Esophagus muscularis mucosa (tissue), 4 donors: ENCODE data around the gene ZNF446. TPM values are rescaled to one million over a fixed set of nuclear protein-coding genes. Genes with fewer than 3 reads are reported as not detected.

Source experiments
- DNase-seq: peaks from one replicate; pipeline ENCODE4 v3.0.0-alpha.2; 2017; ENCODE audit errors: extremely low spot score
- H3K27ac ChIP-seq, 4 donors: fragments of 200-600 bp; sonication (generic); replicated peaks in 1 of 4; 1 replicate in 3 of 4; 2 replicates in 1 of 4; pipeline ENCODE4 v1.5.1; 2016 to 2019; ENCODE audit warnings: mild to moderate bottlenecking in 1 of 4
- H3K27me3 ChIP-seq, 4 donors: fragments of 200-600 bp; sonication (generic); one replicate each; pipeline versions ENCODE4 v1.5.1 to v1.6.0; 2016 to 2019
- H3K36me3 ChIP-seq, 4 donors: fragments of 200-600 bp; sonication (generic); one replicate each; pipeline ENCODE4 v1.5.1; 2016 to 2019
- H3K4me1 ChIP-seq, 4 donors: fragments of 200-600 bp; sonication (generic); one replicate each; pipeline ENCODE4 v1.5.1; 2016 to 2019
- H3K4me3 ChIP-seq, 4 donors: fragments of 200-600 bp; sonication (generic); 1 replicate in 2 of 4; 2 replicates in 2 of 4; pipeline ENCODE4 v1.5.1; 2016 to 2019; ENCODE audit warnings: mild to moderate bottlenecking in 4 of 4, moderate library complexity in 1 of 4
- H3K9me3 ChIP-seq, 4 donors: fragments of 200-600 bp; sonication (generic); 1 replicate in 3 of 4; 2 replicates in 1 of 4; pipeline ENCODE4 v1.5.1; 2016 to 2019
- CTCF ChIP-seq, 3 experiments: fragments of 200-600 bp in 2 of 3; fragments of 450-650 bp in 1 of 3; sonication (generic) in 2 of 3; IDR thresholded peaks; one replicate each; pipeline ENCODE4 v1.5.1; 2017 to 2019; ENCODE audit warnings: antibody characterized with exemption in 3 of 3, mild to moderate bottlenecking in 2 of 3, moderate library complexity in 1 of 3
- EP300 ChIP-seq: sonication (generic); formaldehyde crosslinking; IDR thresholded peaks from one replicate; pipeline ENCODE4 v1.6.1; 2017; ENCODE audit warnings: antibody characterized with exemption
- POLR2A ChIP-seq: fragments of 450-650 bp; IDR thresholded peaks from one replicate; pipeline ENCODE4 v1.6.1; 2017; ENCODE audit warnings: antibody characterized with exemption, moderate library complexity, mild to moderate bottlenecking, low read depth
- POLR2AphosphoS5 ChIP-seq, 2 donors: sonication (generic); formaldehyde crosslinking; IDR thresholded peaks; one replicate each; pipeline ENCODE4 v1.6.1; 2017; ENCODE audit warnings: antibody characterized with exemption in 2 of 2
- WGBS: methylation state at CpG from one replicate; pipeline ENCODE4 v1.1.5; 2018; 5-methylcytosine and 5-hydroxymethylcytosine counted together
- intact Hi-C: fragments of 100-400 bp; cut with DNase I; formaldehyde crosslinking; loops from one replicate; pipeline ENCODE4 v1.15.1; 2023
- total RNA-seq, 4 donors: library from RNA; depleted of rRNA; stranded (reverse); fragments of >200 nt; gene quantifications; one replicate each; pipeline versions ENCODE4 v1.1.0 to v1.2.1, GENCODE V29; 2016

ZNF446 gene
- total RNA-seq, 4 donors from 2014 or later: 13.7 to 20.4 (median 17.0) TPM

GRCh38 chr19:58451358-58452101, 24.6 kb upstream of the ZNF446 start, which contains the start of gene ZNF324B:
TSS of gene ZNF324B (plus strand) at chr19:58451622. CDS start at chr19:58453702, 2,080 bp downstream.
- no CpG with 5 or more reads among the region's 79 CpGs for WGBS
- peaks cover 0 to 29% (median 0%) of the 10 kb centered on the region in 4 donors for H3K27me3 ChIP-seq
- H3K4me1 ChIP-seq: peaks cover 8 to 22% (median 18%) of the 10 kb centered on the region in 4 donors
- H3K36me3 ChIP-seq: peaks cover 6 to 32% (median 25%) of the 10 kb centered on the region in 4 donors
- peak within 1 kb of the TSS; percentile 87 to 93 (median 88) for H3K4me3 ChIP-seq
- TF ChIP-seq CTCF (IDR thresholded peaks at IDR 0.05) (no peak), POLR2A (no peak), EP300 (no peak), POLR2AphosphoS5 (IDR thresholded peaks at IDR 0.05) (peak; percentile 87 to 92)
- intact Hi-C loops: no loop called here
- H3K9me3 ChIP-seq: no peaks in the 10 kb centered on the region
- H3K27ac ChIP-seq: peak within 1 kb of the TSS; percentile 69 to 83 (median 78)
- DNase-seq: peak; percentile 98

DNA sequence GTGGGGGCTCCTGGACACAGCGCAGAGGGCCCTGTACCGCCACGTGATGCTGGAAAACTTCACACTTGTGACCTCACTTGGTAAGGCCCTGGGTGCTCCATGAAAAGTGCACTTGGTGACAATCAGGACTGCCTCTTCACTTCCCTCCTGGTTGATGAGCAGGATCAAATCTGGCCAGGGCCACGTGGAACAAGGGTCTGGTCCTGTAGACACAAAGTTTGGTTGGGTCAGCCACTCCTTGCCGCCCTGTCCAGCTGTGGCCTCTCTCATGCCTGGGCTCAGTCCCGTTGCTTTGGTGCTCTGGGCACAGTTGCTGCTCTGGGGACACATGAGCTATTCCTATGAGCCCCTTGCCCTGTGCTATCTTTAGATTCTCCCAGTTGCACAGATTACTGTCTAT, 22.4 kb upstream of the ZNF446 start:
- 95% methylated on average over 5 of the region's 6 CpGs for WGBS
- no peak for TF ChIP-seq EP300
- TF ChIP-seq POLR2A: no peak
- no peak for TF ChIP-seq POLR2AphosphoS5 (IDR thresholded peaks at IDR 0.05)
- no peak for TF ChIP-seq CTCF (IDR thresholded peaks at IDR 0.05)
- intact Hi-C loops: no loop called here
- Histone ChIP-seq H3K4me3 (no peak overlapping the region), H3K36me3 (peaks cover 7 to 50% (median 35%) of the 10 kb centered on the region in 4 donors), H3K4me1 (peaks cover 8 to 22% (median 18%) of the 10 kb centered on the region in 4 donors), H3K27ac (no peak overlapping the region), H3K27me3 (peaks cover 0 to 10% (median 0%) of the 10 kb centered on the region in 4 donors), H3K9me3 (no peaks in the 10 kb centered on the region)
- no peak for DNase-seq

DNA sequence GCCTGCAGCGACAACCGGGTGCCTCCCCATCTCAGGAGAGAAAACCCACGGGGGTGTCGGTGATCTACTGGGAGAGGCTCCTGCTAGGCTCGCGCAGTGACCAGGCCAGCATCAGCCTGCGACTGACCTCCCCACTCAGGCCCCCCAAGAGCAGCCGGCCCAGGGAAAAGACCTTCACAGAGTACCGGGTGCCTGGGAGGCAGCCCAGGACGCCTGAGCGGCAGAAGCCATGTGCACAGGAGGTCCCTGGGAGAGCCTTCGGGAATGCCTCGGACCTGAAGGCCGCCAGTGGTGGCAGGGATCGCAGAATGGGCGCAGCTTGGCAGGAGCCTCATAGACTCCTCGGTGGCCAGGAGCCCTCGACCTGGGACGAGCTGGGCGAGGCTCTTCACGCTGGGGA, 20.8 kb upstream of the ZNF446 start:
- 93% methylated on average over 18 of the region's 21 CpGs for WGBS
- H3K9me3 ChIP-seq: no peaks in the 10 kb centered on the region
- H3K4me3 ChIP-seq: no peak overlapping the region
- H3K36me3 ChIP-seq: peaks cover 7 to 61% (median 35%) of the 10 kb centered on the region in 4 donors
- no peaks in the 10 kb centered on the region for H3K27me3 ChIP-seq
- DNase-seq: no peak
- H3K27ac ChIP-seq: no peak overlapping the region
- intact Hi-C loops: no loop called here
- TF ChIP-seq POLR2AphosphoS5 (IDR thresholded peaks at IDR 0.05) (no peak), POLR2A (no peak), EP300 (no peak), CTCF (IDR thresholded peaks at IDR 0.05) (no peak)
- H3K4me1 ChIP-seq: peaks cover 8 to 22% (median 18%) of the 10 kb centered on the region in 4 donors

DNA sequence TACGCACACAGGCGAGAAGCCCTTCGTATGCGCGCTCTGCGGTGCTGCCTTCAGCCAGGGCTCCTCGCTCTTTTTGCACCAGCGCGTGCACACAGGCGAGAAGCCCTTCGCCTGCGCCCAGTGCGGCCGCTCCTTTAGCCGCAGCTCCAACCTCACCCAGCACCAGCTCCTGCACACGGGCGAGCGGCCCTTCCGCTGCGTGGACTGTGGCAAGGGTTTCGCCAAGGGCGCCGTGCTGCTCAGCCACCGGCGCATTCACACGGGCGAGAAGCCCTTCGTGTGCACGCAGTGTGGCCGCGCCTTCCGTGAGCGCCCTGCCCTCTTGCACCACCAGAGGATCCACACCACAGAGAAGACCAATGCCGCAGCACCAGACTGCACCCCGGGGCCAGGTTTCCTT, 20.0 kb upstream of the ZNF446 start:
- Histone ChIP-seq H3K36me3 (peaks cover 7 to 61% (median 35%) of the 10 kb centered on the region in 4 donors), H3K4me1 (peaks cover 3 to 16% (median 13%) of the 10 kb centered on the region in 4 donors), H3K9me3 (no peaks in the 10 kb centered on the region), H3K4me3 (no peak overlapping the region), H3K27ac (no peak overlapping the region), H3K27me3 (no peaks in the 10 kb centered on the region)
- TF ChIP-seq POLR2A (no peak), POLR2AphosphoS5 (IDR thresholded peaks at IDR 0.05) (no peak), EP300 (no peak), CTCF (IDR thresholded peaks at IDR 0.05) (no peak)
- intact Hi-C loops: no loop called here
- DNase-seq: no peak
- WGBS: 97% methylated on average over 34 of the region's 35 CpGs
